Tibial artery (tissue), 4 donors: ENCODE measurements around the gene DOK7.

Source experiments
- DNase-seq, 2 donors: peaks; one replicate each; pipeline ENCODE4 v3.0.0-alpha.2; 2019
- H3K27ac ChIP-seq, 2 donors: fragments of 200-600 bp; sonication (generic) in 1 of 2; 1 replicate in 1 of 2; 2 replicates in 1 of 2; pipeline ENCODE4 v1.5.1; 2018 to 2019; ENCODE audit warnings: mild to moderate bottlenecking in 1 of 2
- H3K27me3 ChIP-seq, 2 donors: fragments of 200-600 bp; sonication (generic) in 1 of 2; one replicate each; pipeline versions ENCODE4 v1.5.1 to v1.6.0; 2016 to 2019
- H3K36me3 ChIP-seq, 3 donors: fragments of 200-600 bp; sonication (generic) in 2 of 3; one replicate each; pipeline ENCODE4 v1.5.1; 2016 to 2019; ENCODE audit warnings: mild to moderate bottlenecking in 2 of 3
- H3K4me1 ChIP-seq, 4 donors: fragments of 200-600 bp; sonication (generic) in 2 of 4; 1 replicate in 3 of 4; 2 replicates in 1 of 4; pipeline ENCODE4 v1.5.1; 2016 to 2019
- H3K4me3 ChIP-seq, 2 donors: fragments of 200-600 bp; sonication (generic) in 1 of 2; 1 replicate in 1 of 2; 2 replicates in 1 of 2; pipeline ENCODE4 v1.5.1; 2018 to 2019; ENCODE audit warnings: mild to moderate bottlenecking in 2 of 2
- H3K9me3 ChIP-seq, 3 donors: fragments of 200-600 bp; sonication (generic) in 1 of 3; one replicate each; pipeline ENCODE4 v1.5.1; 2016 to 2019
- CTCF ChIP-seq, 2 experiments: fragments of 200-600 bp in 1 of 2; fragments of 450-650 bp in 1 of 2; IDR thresholded peaks; one replicate each; pipeline ENCODE4 v1.5.1; 2017 to 2019; ENCODE audit warnings: antibody characterized with exemption in 2 of 2, mild to moderate bottlenecking in 1 of 2, moderate library complexity in 1 of 2
- intact Hi-C: fragments of 100-400 bp; cut with DNase I; formaldehyde crosslinking; loops from one replicate; pipeline ENCODE4 v1.15.0; 2023; ENCODE audit warnings: low total_unique reads

The DOK7 gene

GRCh38 chr4:3513807-3514206, 50.7 kb downstream of the DOK7 start:
- Histone ChIP-seq H3K4me3 (no peak overlapping the region), H3K27ac (no peak overlapping the region), H3K36me3 (peaks cover 63 to 97% (median 96%) of the 10 kb centered on the region in 3 donors), H3K4me1 (no peaks in the 10 kb centered on the region), H3K9me3 (no peaks in the 10 kb centered on the region), H3K27me3 (no peaks in the 10 kb centered on the region)
- no peak for TF ChIP-seq CTCF (IDR thresholded peaks at IDR 0.05)
- intact Hi-C loops: no loop called here
- DNase-seq: no peak

- Histone ChIP-seq H3K9me3 (no peaks in the 10 kb centered on the region), H3K4me1 (no peaks in the 10 kb centered on the region), H3K27ac (no peak overlapping the region), H3K4me3 (no peak overlapping the region), H3K27me3 (no peaks in the 10 kb centered on the region), H3K36me3 (peaks cover 66 to 99% (median 99%) of the 10 kb centered on the region in 3 donors)
- intact Hi-C loops: no loop called here
- TF ChIP-seq CTCF (IDR thresholded peaks at IDR 0.05): no peak
- no peak for DNase-seq
Measured at GRCh38 chr4:3514221-3514780, 51.2 kb downstream of the DOK7 start.

GRCh38 chr4:3514806-3515501, 51.8 kb downstream of the DOK7 start:
- TF ChIP-seq CTCF (IDR thresholded peaks at IDR 0.05): no peak
- Histone ChIP-seq H3K36me3 (peaks cover 72 to 100% (median 100%) of the 10 kb centered on the region in 3 donors), H3K27ac (no peak overlapping the region), H3K4me1 (no peaks in the 10 kb centered on the region), H3K27me3 (no peaks in the 10 kb centered on the region), H3K9me3 (no peaks in the 10 kb centered on the region), H3K4me3 (no peak overlapping the region)
- no peak for DNase-seq
- intact Hi-C loops: no loop called here

- no peaks in the 10 kb centered on the region for H3K9me3 ChIP-seq
- H3K27me3 ChIP-seq: no peaks in the 10 kb centered on the region
- H3K4me1 ChIP-seq: no peaks in the 10 kb centered on the region
- no peak overlapping the region for H3K4me3 ChIP-seq
- H3K27ac ChIP-seq: no peak overlapping the region
- no peak for DNase-seq
- intact Hi-C loops: no loop called here
- TF ChIP-seq CTCF (IDR thresholded peaks at IDR 0.05): no peak
- peaks cover 74 to 100% (median 100%) of the 10 kb centered on the region in 3 donors for H3K36me3 ChIP-seq
Measured at GRCh38 chr4:3515646-3516045, 52.5 kb downstream of the DOK7 start.

GRCh38 chr4:3516061-3516835, 53.1 kb downstream of the DOK7 start:
- Histone ChIP-seq H3K4me1 (no peaks in the 10 kb centered on the region), H3K4me3 (no peak overlapping the region), H3K27ac (no peak overlapping the region), H3K36me3 (peaks cover 78 to 100% (median 100%) of the 10 kb centered on the region in 3 donors), H3K27me3 (no peaks in the 10 kb centered on the region), H3K9me3 (no peaks in the 10 kb centered on the region)
- no peak for DNase-seq
- no peak for TF ChIP-seq CTCF (IDR thresholded peaks at IDR 0.05)
- intact Hi-C loops: no loop called here
